Caki2 (cell line): ENCODE data around the gene ZBTB7B. TPM values are rescaled to one million over a fixed set of nuclear protein-coding genes. Genes with fewer than 3 reads are reported as not detected.

Source experiments
- DNase-seq: peaks from one replicate; pipeline ENCODE4 v3.0.0-alpha.2; 2015; ENCODE audit warnings: low read depth
- in situ Hi-C: cut with HindIII; loops from 2 replicates; pipeline ENCODE4 v1.10.0; 2016; ENCODE audit warnings: low sequenced_read_pairs, low pct_unique_long_range_greater_than_20kb, mixed read lengths
- total RNA-seq: library from RNA; depleted of rRNA; stranded (reverse); fragments of >200 nt; shearing (Covaris generic); gene quantifications from 2 replicates; pipeline ENCODE4 v1.2.3, GENCODE V29; 2014; ENCODE audit warnings: low replicate concordance

The ZBTB7B gene
- total RNA-seq, 1 experiment from 2014 or later, result 22.8 TPM

GRCh38 chr1:155022927-155023236 lies 20.3 kb downstream of the ZBTB7B start:
- in situ Hi-C loops, result no loop called here
- no peak for DNase-seq

GRCh38 chr1:155023627-155024026 lies 21.0 kb downstream of the ZBTB7B start:
- in situ Hi-C loops, result no loop called here
- DNase-seq, result no peak

GRCh38 chr1:155024315-155024714 lies 21.7 kb downstream of the ZBTB7B start:
- no peak for DNase-seq
- in situ Hi-C loops, result no loop called here

- in situ Hi-C loops, result no loop called here
- no peak for DNase-seq
Observed at GRCh38 chr1:155026154-155026553, 23.6 kb downstream of the ZBTB7B start.

- in situ Hi-C loops, result no loop called here
Observed at GRCh38 chr1:155026588-155026987, 24.0 kb downstream of the ZBTB7B start.

GRCh38 chr1:155029513-155030242 lies 27.1 kb downstream of the ZBTB7B start:
- DNase-seq, result no peak
- in situ Hi-C loops, result no loop called here

More at GRCh38 chr1:155026588-155026987, 24.0 kb downstream of the ZBTB7B start:
- DNase-seq, result no peak

- in situ Hi-C loops, result no loop called here
- DNase-seq, result no peak
Observed at GRCh38 chr1:155030243-155030795, 27.7 kb downstream of the ZBTB7B start.

GRCh38 chr1:155030899-155031298 lies 28.3 kb downstream of the ZBTB7B start:
- in situ Hi-C loops, result no loop called here
- no peak for DNase-seq

- in situ Hi-C loops, result no loop called here
- DNase-seq, result no peak
Observed at GRCh38 chr1:155032886-155033285, 30.3 kb downstream of the ZBTB7B start.

- DNase-seq, result no peak
Observed at GRCh38 chr1:155033524-155033923, 30.9 kb downstream of the ZBTB7B start, which contains the start of the genes DCST1 and DCST2. Gene DCST1, plus strand, starts transcription at chr1:155033824. Its CDS starts 213 bp downstream, at chr1:155034037. Gene DCST2, minus strand, starts transcription at chr1:155033781. Its CDS starts 80 bp downstream, at chr1:155033701.

GRCh38 chr1:155034318-155035208 lies 32.0 kb downstream of the ZBTB7B start:
- DNase-seq, result no peak
- in situ Hi-C loops, result no loop called here

More at GRCh38 chr1:155033524-155033923, 30.9 kb downstream of the ZBTB7B start, which contains the start of the genes DCST1 and DCST2:
- in situ Hi-C loops, result no loop called here

GRCh38 chr1:155035936-155036335 lies 33.3 kb downstream of the ZBTB7B start:
- in situ Hi-C loops, result no loop called here
- no peak for DNase-seq

- in situ Hi-C loops, result no loop called here
- no peak for DNase-seq
Observed at GRCh38 chr1:155037043-155037442, 34.4 kb downstream of the ZBTB7B start.

GRCh38 chr1:155037851-155038441 lies 35.3 kb downstream of the ZBTB7B start:
- no peak for DNase-seq
- in situ Hi-C loops, result no loop called here

- DNase-seq, result peak; percentile 53
- in situ Hi-C loops, result no loop called here
Observed at GRCh38 chr1:155038602-155039307, 36.2 kb downstream of the ZBTB7B start.

- in situ Hi-C loops, result no loop called here
- no peak for DNase-seq
Observed at GRCh38 chr1:155039308-155039669, 36.7 kb downstream of the ZBTB7B start.

GRCh38 chr1:155040358-155041093 lies 37.9 kb downstream of the ZBTB7B start:
- in situ Hi-C loops, result no loop called here
- DNase-seq, result no peak
